HK-2 (cell line): ENCODE data around the gene RRM1.
A peak's percentile ranks its signal among the peaks of the same experiment; 100 is the strongest.
"Not testable (repeated sequence)": the region's sequence is repeated elsewhere in the genome, so short reads cannot be mapped to it uniquely, and the experiment has no call there.

ENCODE experiments used
- DNase-seq: peaks from one replicate; pipeline ENCODE4 v3.0.0-alpha.2; 2018; ENCODE audit not compliant: unreplicated experiment

The RRM1 gene

DNA sequence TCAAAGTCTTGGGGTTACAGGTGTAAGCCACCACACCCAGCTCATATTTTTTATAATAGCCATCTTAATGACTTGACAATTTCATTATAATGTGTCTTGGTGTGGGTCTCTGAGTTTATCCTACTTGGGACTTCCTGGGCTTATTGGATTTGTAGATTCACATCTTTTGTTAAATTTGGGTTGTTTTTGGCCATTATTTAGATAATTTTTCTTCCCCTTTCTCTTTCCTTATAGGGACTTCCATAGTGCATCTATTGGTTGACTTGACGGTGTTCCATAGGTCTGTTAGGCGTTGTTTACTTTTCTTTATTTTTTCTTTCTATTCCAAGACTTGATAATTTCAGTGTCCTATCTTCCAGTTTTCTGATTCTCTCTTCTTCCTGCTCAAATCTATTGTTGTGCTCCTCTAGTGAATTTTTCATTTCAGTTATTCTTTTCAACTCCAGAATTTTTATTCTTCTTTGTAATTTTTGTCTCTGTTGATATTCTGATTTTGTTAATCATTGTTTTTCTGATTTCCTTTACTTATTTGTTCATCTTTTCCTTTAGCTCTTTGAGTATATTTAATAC lies 45.6 kb downstream of the RRM1 start:
- DNase-seq = no peak

DNA sequence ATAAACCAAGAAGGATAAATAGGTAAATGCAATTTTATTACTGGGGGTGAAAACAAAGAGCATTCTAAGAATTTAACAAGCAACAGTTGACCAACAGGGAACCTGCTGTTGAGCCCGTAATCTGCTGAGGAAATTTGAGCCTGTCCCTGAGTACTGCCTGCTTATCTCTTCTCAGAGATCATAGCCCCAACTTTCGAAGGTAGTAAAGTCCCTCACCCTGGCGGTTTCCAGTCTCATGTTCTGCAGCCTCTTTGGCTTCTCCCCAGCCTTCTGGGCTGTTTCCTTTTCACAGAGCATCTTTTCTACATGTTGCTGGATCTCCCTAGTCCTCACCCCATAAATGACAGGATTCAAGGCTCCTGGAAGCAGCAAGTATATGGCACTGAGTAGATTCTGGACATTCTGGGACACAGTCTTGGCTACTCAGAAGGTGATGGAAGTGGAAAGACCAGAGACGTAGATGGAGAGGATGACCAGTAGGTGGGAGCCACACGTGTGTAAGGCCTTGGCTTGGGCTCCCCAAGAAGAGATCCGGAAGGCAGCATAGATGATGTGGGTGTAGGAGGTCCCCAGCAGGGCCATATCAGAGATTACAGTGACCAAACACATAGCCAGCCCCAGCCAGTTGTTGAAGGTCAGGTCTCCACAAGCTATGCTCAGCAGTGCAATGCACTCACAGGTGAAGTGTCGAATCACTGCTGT lies 51.6 kb downstream of the RRM1 start:
- no peak for DNase-seq

DNA sequence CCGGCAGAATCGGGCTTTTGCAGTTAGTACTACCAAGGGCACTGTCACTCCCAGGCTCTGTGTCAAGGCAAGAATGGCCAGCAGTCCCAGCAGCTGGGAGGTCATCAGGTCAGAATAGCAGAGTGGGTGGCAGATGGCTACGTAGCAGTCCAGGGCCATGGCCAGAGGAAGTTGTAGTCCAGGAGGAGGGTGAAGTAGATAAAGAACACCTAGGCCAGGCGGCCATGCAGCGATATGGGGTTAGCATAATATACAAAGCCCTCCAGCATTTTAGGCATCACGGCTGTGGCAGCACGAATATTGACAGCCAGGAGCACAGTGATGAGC lies 52.1 kb downstream of the RRM1 start:
- DNase-seq = no peak

DNA sequence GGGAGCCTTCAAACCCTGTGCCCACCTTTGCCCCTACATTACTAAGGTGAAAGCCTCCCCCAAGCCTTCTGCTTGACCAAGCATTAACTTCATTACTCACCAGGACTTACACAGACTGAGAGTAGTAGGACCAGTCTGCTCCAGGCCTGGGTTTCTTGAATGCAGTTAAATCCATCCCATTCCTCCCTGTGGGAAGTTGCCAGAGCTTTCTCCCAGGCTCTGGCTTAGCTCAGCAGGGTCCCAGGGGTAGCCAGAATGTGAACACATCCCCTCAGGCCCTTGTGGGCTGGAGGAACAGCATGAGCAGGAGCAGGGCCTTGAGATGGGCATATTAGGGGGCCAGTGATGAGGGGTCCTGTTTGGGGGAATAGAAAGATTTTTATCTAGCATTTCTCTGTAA lies 59.9 kb downstream of the RRM1 start:
- no peak for DNase-seq

DNA sequence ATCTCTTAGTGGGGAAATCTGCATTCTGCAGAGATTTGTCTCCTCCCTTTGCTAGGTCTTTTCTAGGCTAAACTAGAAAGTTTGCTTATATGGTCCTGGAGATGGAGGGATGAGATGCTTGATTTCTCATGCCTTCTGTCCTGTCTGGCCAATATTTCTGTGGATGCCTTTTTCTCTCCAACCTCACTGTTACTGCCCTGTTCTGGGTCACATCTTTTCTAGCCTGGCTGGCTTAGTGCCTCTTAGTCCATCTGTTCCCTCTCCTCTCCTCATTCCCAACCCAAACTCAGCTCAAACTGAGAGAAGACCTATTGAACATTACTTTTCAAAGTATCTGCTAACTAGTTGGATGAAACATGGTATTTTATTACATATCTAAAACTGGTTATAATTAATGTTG lies 62.0 kb downstream of the RRM1 start:
- DNase-seq = no peak

DNA sequence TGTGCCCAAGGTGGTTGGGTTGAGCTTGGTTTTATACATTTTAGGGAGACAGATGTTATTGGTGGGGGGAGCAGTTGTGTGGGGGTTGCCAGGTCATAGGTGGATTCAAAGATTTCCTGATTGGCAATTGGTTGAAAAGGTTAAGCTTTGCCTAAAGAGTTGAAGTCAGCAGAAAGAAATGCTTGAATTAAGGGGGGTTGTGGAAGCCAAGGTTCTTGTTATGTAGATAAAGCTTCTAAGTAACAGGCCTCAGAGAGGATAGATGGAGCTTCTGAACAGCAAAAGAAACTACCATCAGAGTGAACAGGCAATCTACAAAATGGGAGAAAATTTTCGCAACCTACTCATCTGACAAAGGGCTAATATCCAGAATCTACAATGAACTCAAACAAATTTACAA lies 64.2 kb downstream of the RRM1 start:
- DNase-seq = not testable (repeated sequence)

DNA sequence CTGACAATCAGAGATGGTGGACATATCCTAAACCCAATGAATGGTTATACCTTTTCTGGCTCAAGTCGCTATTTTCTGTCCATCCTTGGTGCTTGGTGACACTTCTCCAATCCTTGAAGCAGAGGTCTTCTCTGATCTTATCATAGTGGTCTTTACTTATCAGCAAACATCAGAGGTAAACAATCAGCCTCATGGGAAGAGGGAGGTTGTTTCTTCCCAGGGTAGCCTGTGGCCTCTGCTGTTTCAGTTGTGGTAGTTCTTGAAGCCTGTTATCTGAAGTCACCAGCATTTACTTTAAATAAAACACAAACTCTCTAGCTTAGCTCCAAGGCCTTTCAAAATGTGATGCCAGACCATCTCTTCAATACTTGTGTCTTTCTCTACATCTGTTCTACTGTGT lies 66.7 kb downstream of the RRM1 start:
- DNase-seq = no peak

DNA sequence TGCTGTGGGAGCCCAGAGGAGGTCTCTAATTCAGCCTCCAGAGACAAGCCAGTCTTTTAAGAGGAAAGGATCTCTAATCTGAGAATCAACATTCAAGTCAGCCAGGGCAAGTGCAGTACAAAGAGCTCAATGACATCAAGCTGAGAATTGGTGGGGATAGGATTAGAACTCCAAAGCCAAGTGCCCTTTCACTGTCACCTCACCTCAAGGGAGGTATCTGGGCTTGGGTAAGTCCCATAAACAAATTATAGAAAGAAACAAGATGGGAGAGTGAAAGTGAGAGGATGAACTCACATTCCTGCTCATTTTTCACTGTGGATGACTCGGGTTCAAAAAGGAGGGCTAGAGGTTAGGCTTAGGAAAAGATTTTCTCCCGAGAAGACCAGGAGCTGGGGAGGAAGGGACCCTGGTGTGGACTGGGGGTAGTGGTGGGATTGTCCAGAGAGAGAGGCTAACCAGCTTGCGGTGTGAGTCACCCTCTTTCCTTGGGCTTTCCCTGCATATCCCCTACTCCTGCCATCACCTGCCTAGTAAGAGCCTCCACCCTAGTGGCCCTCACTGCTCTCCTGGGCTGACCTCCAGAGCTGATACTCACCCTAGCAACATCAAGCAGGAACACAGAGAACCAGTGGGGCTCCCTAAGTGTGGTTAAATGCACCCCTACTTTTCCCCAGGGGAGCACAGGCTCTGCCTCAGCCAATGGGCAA lies 70.4 kb downstream of the RRM1 start:
- DNase-seq = no peak

DNA sequence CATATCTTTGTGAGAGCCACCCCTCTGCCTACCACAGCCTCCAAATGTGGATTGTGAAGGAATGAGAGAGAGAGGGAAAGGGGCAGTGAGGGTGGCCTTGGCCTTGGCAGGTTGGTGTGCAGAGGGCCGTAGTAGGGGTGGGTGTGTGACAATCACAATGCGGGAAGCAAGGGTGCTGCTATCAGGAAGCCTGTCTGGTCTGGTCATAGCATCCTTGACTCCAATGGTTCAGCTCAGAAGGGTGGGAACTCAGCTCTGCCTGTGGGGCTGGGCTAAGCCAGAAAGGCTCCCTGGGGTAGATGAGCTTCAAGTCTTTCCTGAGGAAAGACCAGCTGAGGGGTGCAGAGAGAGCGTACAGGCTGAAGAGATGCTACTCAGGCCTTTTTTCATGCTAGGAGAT lies 72.7 kb downstream of the RRM1 start:
- no peak for DNase-seq

DNA sequence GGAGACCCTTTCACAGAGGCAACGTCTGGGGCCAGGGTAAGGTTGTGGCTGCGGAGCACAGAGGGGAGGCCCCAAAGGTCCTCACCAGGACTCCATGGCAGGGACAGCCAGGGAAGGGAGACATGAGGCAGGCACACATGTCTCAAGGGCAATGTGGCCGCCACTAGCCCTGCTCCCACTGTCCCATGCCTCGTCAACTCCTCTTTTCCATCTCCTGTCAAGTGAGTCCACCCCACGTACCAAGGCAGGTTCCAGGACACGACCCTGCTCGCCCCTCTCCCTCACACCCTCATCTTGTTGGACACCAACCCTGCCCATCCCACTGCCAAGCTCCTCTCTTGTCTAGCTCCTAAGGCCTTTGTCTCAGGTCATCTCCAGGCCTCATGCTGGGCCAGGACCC lies 73.2 kb downstream of the RRM1 start:
- DNase-seq = no peak

DNA sequence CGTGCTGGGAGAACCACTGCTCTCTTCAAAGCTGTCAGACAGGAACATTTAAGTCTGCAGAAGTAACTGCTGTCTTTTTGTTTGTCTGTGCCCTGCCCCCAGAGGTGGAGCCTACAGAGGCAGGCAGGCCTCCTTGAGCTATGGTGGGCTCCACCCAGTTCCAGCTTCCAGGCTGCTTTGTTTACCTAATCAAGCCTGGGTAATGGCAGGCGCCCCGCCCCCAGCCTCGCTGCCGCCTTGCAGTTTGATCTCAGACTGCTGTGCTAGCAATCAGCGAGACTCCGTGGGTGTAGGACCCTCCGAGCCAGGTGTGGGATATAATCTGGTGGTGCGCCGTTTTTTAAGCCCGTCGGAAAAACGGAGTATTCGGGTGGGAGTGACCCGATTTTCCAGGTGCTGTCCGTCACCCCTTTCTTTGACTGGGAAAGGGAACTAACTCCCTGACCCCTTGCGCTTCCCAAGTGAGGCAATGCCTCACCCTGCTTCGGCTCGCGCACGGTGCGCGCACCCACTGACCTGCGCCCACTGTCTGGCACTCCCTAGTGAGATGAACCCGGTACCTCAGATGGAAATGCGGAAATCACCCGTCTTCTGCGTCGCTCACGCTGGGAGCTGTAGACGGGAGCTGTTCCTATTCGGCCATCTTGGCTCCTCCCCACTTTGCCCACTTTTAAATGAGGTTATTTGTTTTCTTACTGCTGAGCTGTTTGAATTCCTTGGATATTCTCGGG lies 81.2 kb downstream of the RRM1 start:
- not testable (repeated sequence) for DNase-seq

DNA sequence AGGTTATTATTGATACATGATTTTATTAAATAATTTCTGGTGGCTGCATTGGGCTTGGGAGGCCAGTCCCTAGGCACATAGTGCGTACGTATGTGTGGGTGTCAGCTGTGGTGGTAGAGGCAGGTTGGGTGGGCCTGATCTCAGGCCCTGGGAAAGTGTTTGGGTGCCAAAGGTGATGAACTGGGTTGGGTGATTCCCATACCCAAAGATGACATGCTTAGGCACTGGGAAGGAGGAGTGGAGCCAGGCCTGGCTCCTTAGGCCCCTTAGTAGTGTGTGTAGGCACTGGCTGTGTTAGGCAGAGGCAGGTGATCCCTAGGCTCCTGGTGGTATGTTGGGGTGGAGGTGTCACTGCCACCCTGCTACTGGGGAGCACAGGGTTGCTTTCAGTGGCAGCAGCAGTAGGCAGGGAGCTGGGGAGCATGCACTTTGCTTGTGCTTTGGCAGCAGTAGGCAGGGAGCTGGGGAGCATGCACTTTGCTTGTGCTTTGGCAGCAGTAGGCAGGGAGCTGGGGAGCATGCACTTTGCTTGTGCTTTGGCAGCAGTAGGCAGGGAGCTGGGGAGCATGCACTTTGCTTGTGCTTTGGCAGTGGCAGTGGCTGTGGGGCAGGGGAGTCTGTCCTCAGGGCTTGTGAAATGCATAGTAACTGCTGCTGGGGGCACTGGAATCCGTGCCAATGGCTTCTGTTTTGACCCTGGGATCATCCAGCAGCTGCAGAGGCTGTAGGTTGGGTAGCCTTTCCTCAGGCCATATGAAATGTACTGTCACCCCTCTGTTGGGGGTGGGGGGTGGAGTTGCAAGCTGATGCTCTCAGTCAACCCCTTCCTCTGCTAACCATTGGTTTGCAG lies 84.4 kb downstream of the RRM1 start:
- no peak for DNase-seq

DNA sequence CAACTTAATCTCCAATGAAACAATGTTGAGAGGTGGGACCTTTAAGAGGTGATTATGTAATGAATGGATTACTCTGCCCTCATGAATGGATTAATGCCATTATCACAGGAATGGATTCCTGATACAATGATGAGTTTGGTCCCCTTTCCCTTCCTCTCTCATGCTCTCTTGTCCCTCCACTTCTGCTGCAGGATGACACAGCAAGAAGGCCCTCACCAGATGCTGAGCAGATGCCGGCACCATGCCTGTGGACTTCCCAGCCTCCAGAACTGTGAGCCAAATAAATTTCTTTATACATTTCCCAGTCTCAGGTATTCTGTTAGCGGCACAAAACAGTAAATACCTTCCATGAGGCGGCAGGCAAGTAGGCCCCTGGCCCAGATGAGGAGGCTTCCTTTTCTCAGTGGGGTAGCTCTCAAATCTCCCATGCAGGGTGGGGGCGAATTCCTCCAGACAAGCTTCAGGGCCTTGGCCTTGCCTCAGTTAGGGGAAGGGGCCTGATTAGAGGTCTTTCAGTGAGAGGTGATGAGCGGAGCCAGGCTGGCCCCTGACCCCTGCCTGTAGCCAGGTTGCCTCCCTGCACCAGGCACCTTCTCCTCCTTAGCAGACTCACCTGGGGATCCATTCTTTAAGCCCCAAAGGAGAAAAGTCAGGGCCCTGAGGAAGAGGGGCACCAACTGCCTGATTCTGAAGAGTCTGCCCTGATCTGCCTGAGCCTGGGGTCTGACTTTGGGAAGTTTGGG lies 86.0 kb downstream of the RRM1 start:
- DNase-seq = no peak

DNA sequence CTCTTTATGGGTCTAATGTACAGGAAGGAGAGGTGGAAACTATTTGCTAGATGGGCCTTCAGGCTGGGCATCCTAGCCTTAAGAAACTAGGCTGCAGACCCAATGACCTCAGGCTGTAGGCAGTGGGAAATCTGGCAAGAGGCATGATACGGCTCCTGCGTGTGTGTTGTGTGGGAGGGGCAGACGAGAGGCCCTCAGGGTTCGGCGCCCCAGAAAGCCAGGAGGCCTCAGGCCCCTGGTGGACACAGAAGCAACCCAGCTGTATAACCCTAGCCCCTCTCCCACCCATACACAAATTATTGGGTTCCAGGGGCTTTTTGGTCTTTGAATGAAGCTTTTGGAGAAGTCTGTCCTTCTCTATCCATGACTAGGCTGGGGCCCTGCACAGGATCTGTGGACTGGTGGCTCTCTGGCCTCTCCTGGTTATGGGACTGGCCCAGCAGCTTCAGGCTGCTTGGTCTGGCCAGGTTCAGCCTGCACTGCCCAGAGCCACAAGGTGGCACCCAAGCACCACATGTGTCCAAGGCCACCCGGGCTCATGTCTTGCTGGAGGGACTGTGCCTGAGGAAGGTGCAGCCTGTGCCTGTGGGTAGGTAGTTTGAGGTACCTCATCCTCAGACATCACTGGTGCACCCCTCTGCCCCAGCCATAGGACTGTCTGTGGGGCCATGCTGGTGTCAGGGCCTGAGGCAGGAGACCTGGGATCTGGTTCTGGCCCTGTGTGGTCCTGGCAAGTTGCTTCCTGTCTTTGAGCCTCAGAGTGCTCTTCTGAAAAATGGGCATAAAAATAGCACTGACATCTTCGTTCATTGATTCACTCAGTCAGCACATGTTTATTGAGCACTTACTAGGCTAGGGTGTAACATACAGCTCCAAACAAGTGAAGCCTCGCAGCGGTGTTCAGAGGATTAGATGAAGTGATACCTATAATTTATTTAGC lies 87.5 kb downstream of the RRM1 start:
- peak; percentile 49 for DNase-seq

DNA sequence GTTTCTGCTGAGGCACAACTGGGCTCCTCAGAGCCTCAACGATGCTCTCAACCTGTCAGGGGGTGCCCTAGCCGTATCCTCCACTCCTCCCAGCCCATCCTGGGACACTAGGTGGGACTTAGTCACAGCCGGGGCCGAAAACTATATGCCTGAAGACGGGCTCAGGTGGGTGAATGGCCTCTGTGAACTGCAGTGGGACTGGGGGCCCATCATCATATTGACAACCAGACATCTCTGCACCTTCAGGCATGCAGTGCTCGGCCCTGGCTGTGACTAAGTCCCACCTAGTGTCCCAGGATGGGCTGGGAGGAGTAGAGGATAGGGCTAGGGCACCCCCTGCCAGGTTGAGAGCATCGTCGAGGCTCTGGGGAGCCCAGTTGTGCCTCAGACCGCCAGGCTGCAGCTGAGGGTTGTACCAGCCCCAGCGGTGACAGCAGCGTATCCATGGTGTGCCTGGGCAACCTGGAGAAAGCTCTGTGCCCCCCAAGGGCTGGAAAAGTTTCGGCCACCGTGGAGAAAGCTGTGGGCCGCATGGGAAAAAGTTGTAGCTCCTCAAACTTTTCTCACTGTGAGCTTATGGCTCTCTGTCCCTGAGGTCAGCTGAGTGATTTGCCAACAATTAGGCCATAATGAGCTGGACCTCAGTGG lies 88.9 kb downstream of the RRM1 start:
- DNase-seq = no peak

DNA sequence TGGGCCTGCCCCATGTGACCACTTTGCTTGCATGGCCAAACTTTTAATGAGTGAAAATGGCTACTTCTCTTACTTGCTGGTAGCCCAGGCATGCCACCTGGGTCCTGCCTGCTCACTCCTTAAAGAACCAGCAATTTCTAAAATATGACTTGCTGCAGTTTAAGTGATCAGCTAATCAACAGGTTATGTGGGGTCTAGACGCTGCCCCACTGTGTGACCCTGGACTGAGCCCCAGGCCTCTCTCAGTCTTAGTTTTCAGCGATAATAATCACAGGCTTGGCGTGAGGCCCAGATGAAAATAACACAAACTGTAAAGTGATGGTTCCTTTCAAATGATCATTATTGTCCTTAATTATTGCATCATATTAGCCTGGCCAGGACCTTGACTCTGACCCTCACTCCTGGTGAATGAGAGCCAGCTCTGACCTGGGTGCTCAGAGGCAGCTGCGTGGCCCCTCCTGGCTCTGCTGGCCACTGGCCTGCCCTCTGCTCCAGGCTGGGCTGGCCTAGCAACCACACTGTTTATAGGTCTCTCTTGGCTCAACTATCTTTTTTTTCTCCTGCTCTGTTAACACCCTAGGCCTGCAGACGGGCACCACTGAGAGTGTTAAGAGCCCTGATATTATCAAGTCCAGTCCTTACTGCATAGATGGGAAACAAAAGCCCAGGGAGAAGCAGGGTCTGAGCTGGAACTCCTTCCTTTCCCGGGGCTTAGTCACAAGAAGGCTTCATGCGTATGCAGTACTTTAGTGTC lies 89.7 kb downstream of the RRM1 start:
- DNase-seq = no peak

DNA sequence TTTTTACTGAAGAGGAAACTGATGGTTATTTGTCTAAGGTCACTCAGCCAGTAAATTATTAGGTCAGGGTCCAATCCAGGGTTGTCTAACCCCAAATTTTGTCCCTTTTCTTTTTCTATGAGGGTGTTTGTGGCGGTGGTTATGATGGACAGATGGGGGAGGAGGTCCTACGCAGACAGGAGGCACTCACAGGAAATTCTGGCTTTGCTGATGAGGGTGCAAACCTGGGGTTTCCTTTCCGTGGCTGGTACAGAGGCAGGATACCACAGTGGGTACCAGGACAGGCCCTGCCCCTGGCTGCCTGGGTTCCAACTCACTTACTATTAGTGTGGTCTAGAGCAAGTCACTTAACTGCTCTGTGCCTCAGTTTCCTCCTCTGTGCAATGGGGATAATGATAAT lies 91.0 kb downstream of the RRM1 start:
- no peak for DNase-seq

DNA sequence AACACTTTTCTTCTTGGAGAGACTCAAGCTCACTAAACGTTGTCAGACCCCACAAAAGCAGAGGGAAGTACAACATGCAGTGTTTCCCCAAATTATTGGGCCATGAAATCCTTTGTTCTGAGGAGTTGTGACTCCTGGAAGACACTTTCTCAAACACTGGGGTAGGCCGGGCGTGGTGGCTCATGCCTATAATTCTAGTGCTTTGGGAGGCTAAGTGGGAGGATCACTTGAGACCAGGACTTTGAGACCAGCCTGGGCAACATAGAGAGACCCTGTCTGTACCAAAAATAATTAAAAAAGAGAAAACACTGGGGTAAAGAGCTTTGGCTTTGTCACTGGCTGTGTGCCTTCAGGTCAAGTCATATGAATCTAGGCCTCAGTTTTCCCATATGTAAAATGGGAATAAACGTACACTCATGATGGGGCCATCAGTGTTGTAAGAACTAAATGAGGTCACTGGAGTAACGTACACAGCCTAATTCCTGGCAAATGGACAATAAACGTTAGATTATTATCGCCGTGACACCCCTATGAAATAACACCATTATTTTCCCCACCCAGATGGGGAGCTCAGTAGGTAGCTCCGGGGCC lies 92.0 kb downstream of the RRM1 start:
- no peak for DNase-seq
